Esophagus squamous epithelium (tissue), 5 donors: ENCODE results near the gene KCNIP2. TPM values are rescaled to one million over a fixed set of nuclear protein-coding genes. Genes with fewer than 3 reads are reported as not detected.

ENCODE experiments used
- DNase-seq: peaks from one replicate; lab custom pipeline; 2025; lab: John Stamatoyannopoulos, UW
- H3K27ac ChIP-seq, 4 donors: fragments of 200-600 bp; sonication (generic); one replicate each; pipeline ENCODE4 v1.5.1; 2016 to 2019; ENCODE audit warnings: mild to moderate bottlenecking in 1 of 4
- H3K27me3 ChIP-seq, 4 donors: fragments of 200-600 bp; sonication (generic); 1 replicate in 3 of 4; 2 replicates in 1 of 4; pipeline versions ENCODE4 v1.5.1 to v1.6.0; 2017 to 2021; ENCODE audit warnings: antibody characterized with exemption in 1 of 4
- H3K36me3 ChIP-seq, 3 donors: fragments of 200-600 bp; sonication (generic); one replicate each; pipeline ENCODE4 v1.5.1; 2016 to 2019
- H3K4me1 ChIP-seq, 3 donors: fragments of 200-600 bp; sonication (generic); one replicate each; pipeline ENCODE4 v1.5.1; 2017 to 2019
- H3K4me3 ChIP-seq, 4 donors: fragments of 200-600 bp; sonication (generic); 1 replicate in 3 of 4; 2 replicates in 1 of 4; pipeline ENCODE4 v1.5.1; 2016 to 2019; ENCODE audit warnings: mild to moderate bottlenecking in 2 of 4, moderate library complexity in 1 of 4
- H3K9me3 ChIP-seq, 3 donors: fragments of 200-600 bp; sonication (generic); one replicate each; pipeline ENCODE4 v1.5.1; 2016 to 2019
- CTCF ChIP-seq, 6 experiments: fragments of 450-650 bp in 4 of 6; fragments of 200-600 bp in 2 of 6; sonication (generic) in 2 of 6; IDR thresholded peaks; one replicate each; pipeline ENCODE4 v1.5.1; 2016 to 2019; ENCODE audit warnings: antibody characterized with exemption in 6 of 6, mild to moderate bottlenecking in 4 of 6, moderate library complexity in 4 of 6
- POLR2A ChIP-seq, 4 donors: fragments of 450-650 bp; IDR thresholded peaks; one replicate each; pipeline ENCODE4 v1.6.1; 2017; ENCODE audit warnings: antibody characterized with exemption in 4 of 4, mild to moderate bottlenecking in 4 of 4, moderate library complexity in 3 of 4
- WGBS, 2 donors: methylation state at CpG; one replicate each; pipeline ENCODE4 v1.1.5; 2018; 5-methylcytosine and 5-hydroxymethylcytosine counted together
- intact Hi-C: fragments of 100-400 bp; cut with DNase I; formaldehyde crosslinking; loops from one replicate; pipeline ENCODE4 v1.15.0; 2022
- total RNA-seq, 4 donors: library from RNA; depleted of rRNA; stranded (reverse); fragments of >200 nt; gene quantifications; one replicate each; pipeline ENCODE4 v1.1.0, GENCODE V29; 2016
- donor health status: DM: yes; HTN: yes; CAD: no.

Gene KCNIP2
- total RNA-seq: 1 to 10 TPM in 2 of 4 donors, not detected in 2; 1.2 to 1.5 TPM

GRCh38 chr10:101843032-101844021 lies at the start of gene KCNIP2:
Gene KCNIP2 (minus strand): TSS chr10:101843800. CDS start chr10:101843568, 232 bp downstream.
- Histone ChIP-seq H3K9me3 (no peaks in the 10 kb centered on the region), H3K4me1 (peaks cover 23 to 38% (median 30%) of the 10 kb centered on the region in 3 donors), H3K36me3 (peaks cover 0 to 34% (median 4%) of the 10 kb centered on the region in 3 donors), H3K4me3 (peak within 1 kb of the TSS in 2 of 4 donors; percentile 25 to 52), H3K27me3 (no peaks in the 10 kb centered on the region), H3K27ac (no peak within 1 kb of the TSS)
- TF ChIP-seq POLR2A (IDR thresholded peaks at IDR 0.05): no peak
- peak in 5 of 6 experiments; percentile 21 to 60 (median 33) for TF ChIP-seq CTCF (IDR thresholded peaks at IDR 0.05)
- intact Hi-C loops: loop anchor here (10.0 kb wide), 1 partner anchor 171 kb away; no protein-coding TSS in a partner anchor
- no peak for DNase-seq
- WGBS, 2 donors: 69 to 81% methylated on average over 8 to 10 of the region's 60 CpGs

DNA sequence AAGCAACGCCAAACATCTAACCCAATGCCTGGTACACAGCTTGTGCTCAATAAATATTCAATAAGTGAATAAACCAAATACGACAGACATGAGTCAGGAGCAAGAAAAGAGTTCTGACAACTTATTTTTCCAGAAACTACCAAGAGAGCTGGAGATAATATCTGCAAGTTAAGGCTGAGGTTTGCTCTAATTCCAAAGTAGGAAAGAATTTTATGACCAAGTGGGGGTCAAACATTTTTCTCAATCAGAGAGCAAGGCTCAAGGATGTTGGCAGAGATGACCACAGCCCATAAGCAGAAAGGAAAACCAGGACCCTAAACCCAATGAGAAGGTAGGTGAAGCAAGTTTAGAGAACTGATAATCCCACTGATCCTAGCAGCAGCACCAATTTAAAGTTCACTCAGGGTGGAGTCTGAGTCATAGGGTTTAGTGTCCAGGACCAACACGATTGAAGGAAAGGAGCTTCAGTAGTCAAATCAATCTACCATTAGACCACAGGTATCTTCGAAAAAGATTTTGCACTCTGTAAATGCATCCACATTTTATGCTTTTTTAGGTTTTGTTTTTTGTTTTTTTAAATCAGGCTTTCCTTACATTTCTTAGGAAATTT lies 49.3 kb upstream of the KCNIP2 start:
- 63 to 77% methylated on average over 4 of the region's 4 CpGs for whole genome bisulfite sequencing, 2 donors

DNA sequence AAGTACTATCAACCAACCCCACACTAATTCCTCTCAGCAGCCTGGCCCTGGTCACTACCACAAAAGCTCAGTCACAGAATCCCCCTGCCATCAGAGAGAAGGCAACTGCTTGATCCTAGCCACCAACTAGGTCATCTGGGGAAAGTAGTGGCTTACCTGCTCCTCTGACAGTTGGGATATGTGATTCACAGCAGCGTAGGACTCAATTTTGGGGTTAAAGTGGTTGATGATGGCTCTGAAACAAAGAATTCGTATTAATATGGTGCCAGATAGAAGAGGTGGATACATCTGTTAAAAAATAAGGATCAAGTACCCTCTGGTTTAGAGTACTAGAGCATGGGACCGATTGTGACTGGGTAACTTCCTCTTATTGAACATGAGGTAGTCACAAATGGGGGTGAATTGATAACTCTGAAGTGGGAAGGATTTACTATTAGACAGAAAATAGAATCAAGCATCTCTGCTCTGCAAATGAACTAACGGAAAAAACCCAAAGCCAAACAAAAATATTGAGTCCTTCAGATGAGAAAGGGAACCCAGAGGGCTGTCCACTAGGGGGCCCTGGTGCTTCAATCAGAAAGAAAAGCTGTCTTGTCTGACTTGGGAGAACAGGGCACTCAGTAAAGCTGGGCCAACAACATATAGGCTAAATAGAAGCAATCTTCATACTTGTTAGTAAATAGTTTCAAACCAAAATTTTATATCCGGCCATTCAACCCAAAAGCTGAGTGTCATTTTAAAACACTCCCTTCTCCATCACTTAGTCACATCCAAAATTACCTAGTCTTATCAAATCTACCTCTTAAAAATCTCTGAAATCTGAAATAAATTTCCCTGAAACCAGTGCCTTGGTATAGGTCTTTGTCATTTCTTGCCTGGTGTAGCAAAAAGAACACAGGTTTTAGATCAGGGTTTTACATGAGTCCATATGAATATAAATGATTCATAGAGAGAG lies 45.9 kb upstream of the KCNIP2 start:
- no peak overlapping the region for H3K4me3 ChIP-seq
- H3K9me3 ChIP-seq: no peaks in the 10 kb centered on the region
- DNase-seq: peak; percentile 16
- WGBS, 2 donors: 58 to 73% methylated on average over 5 of the region's 5 CpGs
- intact Hi-C loops: loop anchor here (10.0 kb wide), 1 partner anchor 125 kb away; no protein-coding TSS in a partner anchor
- peak; percentile 58 to 74 (median 65) for TF ChIP-seq CTCF (IDR thresholded peaks at IDR 0.05)
- TF ChIP-seq POLR2A (IDR thresholded peaks at IDR 0.05): no peak
- peaks cover 0 to 4% (median 0%) of the 10 kb centered on the region in 3 donors for H3K4me1 ChIP-seq
- H3K27ac ChIP-seq: no peak overlapping the region
- no peaks in the 10 kb centered on the region for H3K27me3 ChIP-seq
- peaks cover 0 to 27% (median 0%) of the 10 kb centered on the region in 3 donors for H3K36me3 ChIP-seq

More for the DNA sequence above, 49.3 kb upstream of the KCNIP2 start:
- Histone ChIP-seq H3K27ac (no peak overlapping the region), H3K9me3 (no peaks in the 10 kb centered on the region), H3K4me1 (peaks cover 0 to 4% (median 0%) of the 10 kb centered on the region in 3 donors), H3K36me3 (peaks cover 0 to 11% (median 0%) of the 10 kb centered on the region in 3 donors), H3K4me3 (no peak overlapping the region), H3K27me3 (no peaks in the 10 kb centered on the region)
- no peak for TF ChIP-seq CTCF (IDR thresholded peaks at IDR 0.05)
- TF ChIP-seq POLR2A (IDR thresholded peaks at IDR 0.05): no peak
- no peak for DNase-seq
- intact Hi-C loops: no loop called here

DNA sequence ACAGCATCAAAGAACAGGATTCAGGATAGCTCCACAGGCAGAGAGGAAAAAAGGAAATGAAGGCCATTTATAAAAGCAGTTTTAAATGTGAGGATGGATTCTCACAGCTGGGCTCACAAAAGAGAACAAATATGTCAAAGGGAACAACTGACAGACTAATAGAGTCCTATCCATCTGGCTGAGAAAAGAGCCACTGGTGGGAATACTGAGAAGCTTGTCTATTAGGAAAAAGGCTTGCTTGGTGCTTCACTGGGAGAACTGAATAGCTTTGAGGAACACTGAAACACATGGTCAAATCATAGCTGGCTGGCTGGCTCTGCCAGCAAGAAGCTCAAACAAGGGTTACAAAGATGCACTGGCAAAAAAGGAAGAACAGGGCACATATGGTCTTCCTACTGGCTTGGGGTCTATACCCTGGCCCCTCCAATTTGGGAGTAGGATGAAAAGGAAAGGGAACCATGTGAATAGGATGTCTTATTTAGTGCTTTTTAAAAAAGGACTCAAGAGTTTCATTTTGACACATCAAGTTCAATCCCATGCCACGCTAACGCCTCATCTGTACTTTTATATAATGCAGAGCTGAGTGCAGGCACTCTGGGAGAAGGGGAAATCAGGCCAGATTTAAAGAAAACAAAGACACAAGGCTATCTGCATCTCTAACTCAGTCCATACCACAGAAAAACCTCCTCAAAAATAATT lies 44.8 kb upstream of the KCNIP2 start:
- DNase-seq: no peak
- intact Hi-C loops: loop anchor here (10.0 kb wide), 1 partner anchor 126 kb away; no protein-coding TSS in a partner anchor
- Histone ChIP-seq H3K27ac (no peak overlapping the region), H3K4me1 (peaks cover 0 to 4% (median 0%) of the 10 kb centered on the region in 3 donors), H3K9me3 (no peaks in the 10 kb centered on the region), H3K36me3 (peaks cover 0 to 27% (median 0%) of the 10 kb centered on the region in 3 donors), H3K27me3 (no peaks in the 10 kb centered on the region), H3K4me3 (no peak overlapping the region)
- 83 to 85% methylated on average over 2 of the region's 2 CpGs for WGBS, 2 donors
- TF ChIP-seq CTCF (IDR thresholded peaks at IDR 0.05) (no peak), POLR2A (IDR thresholded peaks at IDR 0.05) (no peak)
